Mesenteric fat pad (tissue), 1 donor: ENCODE results near the gene HOXB3. TPM values are rescaled to one million over a fixed set of nuclear protein-coding genes. Genes with fewer than 3 reads are reported as not detected.
"Not testable (repeated sequence)": the region's sequence is repeated elsewhere in the genome, so short reads cannot be mapped to it uniquely, and the experiment has no call there.

Experiments
- DNase-seq: peaks from one replicate; pipeline ENCODE4 v3.0.0-alpha.2; 2020; ENCODE audit warnings: low spot score
- total RNA-seq: library from RNA; stranded (reverse); fragmentation: NEBNext Ultra II Directional; extraction: Animal tissue kit (Norgen Biotek cat#: 25700); gene quantifications from one replicate; pipeline ENCODE4 v1.2.1, GENCODE V29; 2021
- donor health status: DM: yes; HTN: yes; CAD: no.

Gene HOXB3
- total RNA-seq, 1 donor from 2014 or later: 12.6 TPM

- DNase-seq: no peak
Measured at GRCh38 chr17:48530208-48530886, 59.7 kb downstream of the HOXB3 start.

GRCh38 chr17:48529683-48530009 lies 60.4 kb downstream of the HOXB3 start:
- no peak for DNase-seq

DNA sequence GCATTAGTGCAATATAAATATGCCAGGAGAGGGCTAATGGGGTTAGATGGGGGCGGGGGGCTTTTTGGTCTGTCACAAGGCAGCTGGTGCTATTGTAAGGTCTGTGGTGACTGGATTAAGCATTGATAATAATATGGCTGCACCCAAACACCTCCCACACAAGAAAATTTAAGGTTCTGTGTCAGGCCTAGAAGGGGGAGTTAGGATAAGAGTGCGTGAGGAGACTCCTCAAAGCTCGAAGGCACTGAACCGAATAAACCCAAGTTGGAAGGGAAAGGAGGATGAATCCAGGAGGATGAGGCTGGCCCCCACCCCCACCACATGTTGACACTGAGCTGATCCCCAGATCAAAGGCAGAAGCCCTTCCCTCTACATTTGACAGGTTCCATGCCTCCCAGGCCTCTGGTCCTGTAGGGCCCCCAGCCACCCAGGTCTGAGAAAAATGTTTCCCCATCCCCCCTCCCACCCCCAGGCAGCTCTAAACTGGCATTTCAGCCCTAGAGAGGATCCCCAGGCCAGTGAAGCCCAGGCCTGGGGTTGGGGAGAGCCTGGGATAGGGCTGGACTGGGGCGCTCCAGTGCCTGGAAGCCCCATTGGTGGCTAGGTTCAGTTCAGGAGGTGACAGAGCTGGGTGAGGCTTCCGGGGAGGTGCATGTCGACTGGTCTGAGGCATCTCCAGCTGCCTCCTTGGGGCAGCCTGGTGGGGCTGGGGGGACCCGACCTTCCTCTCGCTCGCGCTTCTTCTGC lies 60.9 kb downstream of the HOXB3 start:
- DNase-seq: no peak

- DNase-seq: no peak
Measured at GRCh38 chr17:48528153-48528935, 61.7 kb downstream of the HOXB3 start.

- DNase-seq: no peak
Measured at GRCh38 chr17:48527547-48527932, 62.5 kb downstream of the HOXB3 start.

DNA sequence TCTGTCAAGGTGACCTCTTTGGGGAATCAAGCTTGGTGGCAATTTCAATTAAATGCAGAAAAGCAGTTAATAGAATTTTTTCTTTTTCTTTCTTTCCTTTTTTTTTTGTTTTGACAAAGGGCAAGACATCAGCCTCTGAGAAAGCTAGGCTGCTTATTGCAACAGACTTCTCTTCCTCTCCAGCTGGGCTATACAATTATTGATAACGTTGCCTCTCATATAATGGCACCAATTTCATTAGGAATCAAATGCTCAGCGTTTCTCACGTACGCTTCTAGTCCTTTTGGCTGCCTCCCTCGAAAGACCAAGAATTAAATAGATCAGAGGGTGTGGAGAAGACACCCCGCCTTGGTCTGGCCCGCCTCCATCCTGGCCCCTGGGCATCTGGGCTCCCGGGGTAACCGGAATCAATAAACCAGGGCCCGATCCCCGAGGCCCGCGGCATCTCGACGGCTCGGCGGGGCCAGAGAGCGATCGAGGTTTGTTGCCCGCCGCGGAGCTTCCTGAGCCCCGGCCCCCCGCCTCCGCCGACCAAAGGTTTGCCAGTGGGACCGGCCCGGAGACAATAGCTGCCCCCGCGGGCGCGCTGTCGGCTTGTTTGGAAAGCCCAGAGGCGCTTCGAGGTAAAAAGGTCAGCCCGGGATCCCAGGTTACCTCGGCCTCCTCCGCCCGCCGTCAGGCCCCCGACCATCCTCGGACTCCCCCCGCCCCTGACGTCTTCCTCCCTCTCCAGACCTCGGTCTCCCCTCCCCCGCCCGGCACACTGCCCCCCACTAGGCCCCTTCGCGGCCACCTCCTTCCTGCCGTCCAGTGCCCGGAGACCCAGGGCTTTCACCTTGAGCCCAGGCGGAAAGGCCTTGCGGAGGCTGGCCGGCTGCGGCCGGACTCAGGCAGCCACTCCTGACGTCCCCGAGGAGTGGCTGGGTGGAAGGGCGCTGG lies 63.2 kb downstream of the HOXB3 start:
- DNase-seq: no peak

DNA sequence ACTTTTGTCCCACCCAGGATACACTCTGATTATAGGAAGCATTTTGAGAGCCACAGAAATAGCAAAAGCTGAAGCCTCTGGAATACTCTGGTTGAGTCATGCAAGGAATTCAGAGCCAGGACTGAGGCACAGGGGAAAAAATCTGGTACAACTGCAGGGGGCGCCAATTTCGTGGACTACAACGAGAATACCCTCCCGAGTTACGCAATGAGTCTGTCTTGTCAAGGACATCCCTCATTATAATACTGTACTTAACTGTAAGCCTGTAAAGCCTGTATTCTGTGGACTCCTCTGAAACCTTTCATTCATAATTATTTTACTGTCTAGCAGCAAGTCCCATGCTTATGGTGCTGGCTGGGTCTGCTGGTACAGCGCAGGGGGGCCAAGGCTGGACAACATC lies 67.0 kb downstream of the HOXB3 start:
- no peak for DNase-seq

GRCh38 chr17:48522031-48522653 lies 67.9 kb downstream of the HOXB3 start:
- no peak for DNase-seq

DNA sequence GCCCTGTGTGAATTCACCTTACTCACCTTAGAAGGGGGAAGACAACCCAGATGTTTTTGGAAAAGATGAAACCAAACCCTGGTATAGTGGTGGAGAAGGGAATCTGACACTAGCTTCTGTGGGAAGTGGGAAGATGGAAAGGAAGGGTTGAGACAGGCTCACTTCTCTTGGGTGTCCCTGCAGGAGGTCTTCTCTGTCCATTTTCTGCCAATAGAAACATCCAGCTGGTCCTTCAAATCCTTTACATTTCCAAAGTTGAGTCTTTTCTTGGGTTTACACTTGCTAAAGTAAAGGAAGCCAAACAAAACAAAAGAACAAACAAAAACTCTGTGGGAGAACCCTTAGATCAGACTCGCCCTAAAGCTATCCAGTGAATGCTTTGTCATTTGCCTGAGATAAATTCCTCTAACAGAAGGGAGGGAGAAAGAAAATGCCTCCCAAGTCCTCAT lies 69.4 kb downstream of the HOXB3 start:
- no peak for DNase-seq

DNA sequence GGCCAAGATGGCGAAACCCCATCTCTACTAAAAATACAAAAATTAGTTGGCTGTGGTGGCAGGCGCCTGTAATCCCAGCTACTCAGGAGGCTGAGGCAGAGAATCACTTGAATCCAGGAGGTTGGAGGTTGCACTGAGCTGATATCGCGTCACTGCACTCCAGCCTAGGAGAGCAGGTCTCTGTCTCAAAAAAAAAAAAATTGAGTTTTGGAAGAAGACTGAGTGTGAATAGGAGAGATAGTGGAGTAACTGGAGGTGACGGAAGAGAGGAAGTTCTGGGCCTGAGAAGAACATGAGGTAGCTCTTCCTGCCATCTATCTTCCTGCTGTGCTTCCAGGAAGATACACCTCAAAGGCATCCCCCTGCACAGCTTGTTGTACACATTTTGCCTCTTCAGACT lies 70.6 kb downstream of the HOXB3 start:
- DNase-seq: no peak

- DNase-seq: no peak
Measured at GRCh38 chr17:48517478-48517877, 72.6 kb downstream of the HOXB3 start.

GRCh38 chr17:48515925-48516900 lies 73.8 kb downstream of the HOXB3 start:
- DNase-seq: no peak

DNA sequence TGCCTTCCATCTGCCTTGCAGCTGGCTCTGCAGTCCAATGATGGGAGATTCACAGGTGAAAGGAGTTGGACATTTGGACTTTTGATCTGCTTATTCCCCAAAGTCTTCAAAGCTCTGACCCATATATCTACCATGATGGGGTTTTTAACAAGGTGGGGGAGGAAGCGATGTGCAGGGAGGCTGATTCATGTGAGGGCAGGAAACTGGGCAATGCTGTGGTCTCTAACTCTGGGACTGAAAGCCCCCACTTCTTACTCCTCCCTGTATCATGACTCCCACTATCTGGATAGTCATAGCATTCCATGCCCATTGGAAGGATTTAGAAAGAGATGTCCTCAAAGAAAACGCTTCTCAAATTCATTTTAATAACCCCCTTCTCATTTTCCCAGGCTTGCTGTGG lies 75.6 kb downstream of the HOXB3 start:
- DNase-seq: no peak

- no peak for DNase-seq
Measured at GRCh38 chr17:48513666-48514455, 76.2 kb downstream of the HOXB3 start.

DNA sequence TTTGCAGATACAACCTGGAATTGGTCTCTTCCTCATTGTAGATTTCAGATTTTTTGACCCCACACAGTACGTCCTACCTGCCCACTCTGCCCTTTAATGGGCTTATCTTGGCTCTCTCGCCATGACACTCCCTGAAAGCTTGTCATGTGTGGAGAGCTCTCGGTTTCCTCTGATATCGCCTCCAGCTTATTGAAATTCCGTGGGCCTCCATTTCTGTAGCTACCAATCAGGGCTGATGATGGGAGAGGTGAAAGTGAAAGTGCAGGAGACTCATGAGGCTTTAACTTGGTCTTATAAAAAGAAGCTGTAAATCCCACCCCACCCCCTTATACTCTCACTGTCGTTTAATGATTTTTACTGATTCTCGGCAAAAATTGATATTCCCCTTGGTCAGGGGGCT lies 76.9 kb downstream of the HOXB3 start:
- no peak for DNase-seq

GRCh38 chr17:48510761-48511604 lies 79.1 kb downstream of the HOXB3 start:
- no peak for DNase-seq

- no peak for DNase-seq
Measured at GRCh38 chr17:48510381-48510760, 79.7 kb downstream of the HOXB3 start.

DNA sequence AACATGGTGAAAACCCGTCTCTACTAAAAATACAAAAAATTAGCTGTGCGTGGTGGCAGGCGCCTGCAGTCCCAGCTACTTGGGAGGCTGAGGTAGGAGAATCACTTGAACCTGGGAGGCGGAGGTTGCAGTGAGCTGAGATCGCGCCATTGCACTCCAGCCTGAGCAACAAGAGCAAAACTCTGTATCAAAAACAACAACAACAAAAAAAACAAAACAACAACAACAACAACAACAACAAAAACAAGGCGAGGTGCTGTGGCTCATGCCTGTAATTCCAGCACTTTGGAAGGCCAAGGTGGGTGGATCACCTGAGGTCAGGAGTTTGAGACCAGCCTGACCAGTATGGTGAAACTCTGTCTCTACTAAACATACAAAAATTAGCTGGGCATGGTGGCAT lies 80.3 kb downstream of the HOXB3 start:
- not testable (repeated sequence) for DNase-seq
